Measurements from ENCODE around the gene NFIX.
"Not testable (repeated sequence)": the region's sequence is repeated elsewhere in the genome, so short reads cannot be mapped to it uniquely, and the experiment has no call there.

Gene NFIX

GRCh38 chr19:12994701-12995595 is at the start of gene NFIX:
Gene NFIX (plus strand): TSS chr19:12995475. CDS start chr19:12995838, 363 bp downstream.
- no peak for DNase-seq

GRCh38 chr19:12945479-12946091 is 49.7 kb upstream of the NFIX start, which contains the start of gene RAD23A:
Gene RAD23A (plus strand): TSS chr19:12945862. CDS start chr19:12945949, 87 bp downstream.
- DNase-seq, result peak; percentile 94

DNA sequence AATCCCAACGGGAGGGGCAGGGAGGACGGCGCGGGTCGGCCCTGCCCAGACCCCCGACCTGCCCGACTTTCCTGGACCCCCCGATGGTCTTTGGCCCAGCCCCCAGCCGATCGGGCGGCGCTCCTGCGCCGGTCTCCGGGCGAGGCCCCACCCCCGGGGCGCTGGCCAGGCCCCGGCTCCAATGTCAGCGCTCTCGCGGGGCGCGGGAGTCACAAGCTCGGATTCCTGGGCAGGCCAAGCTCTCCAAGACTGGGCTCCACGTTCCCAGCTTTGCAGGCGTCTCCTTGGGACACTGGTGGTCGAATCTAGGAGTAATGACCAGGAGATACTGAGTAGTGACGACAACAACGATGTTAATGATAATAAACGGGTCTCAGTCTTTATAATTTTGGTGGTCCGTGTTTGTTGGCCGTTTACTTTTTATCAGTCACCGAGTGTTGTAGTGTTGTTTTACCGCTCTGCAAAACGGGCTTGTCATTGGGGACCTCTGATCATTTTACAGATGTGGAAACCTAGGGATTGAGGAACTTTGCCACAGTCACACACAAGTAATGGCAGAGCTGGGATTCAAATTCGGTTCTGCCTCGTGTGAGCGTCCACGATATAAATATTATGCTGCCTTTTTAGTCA is 49.1 kb upstream of the NFIX start:
- peak; percentile 4 for DNase-seq

DNA sequence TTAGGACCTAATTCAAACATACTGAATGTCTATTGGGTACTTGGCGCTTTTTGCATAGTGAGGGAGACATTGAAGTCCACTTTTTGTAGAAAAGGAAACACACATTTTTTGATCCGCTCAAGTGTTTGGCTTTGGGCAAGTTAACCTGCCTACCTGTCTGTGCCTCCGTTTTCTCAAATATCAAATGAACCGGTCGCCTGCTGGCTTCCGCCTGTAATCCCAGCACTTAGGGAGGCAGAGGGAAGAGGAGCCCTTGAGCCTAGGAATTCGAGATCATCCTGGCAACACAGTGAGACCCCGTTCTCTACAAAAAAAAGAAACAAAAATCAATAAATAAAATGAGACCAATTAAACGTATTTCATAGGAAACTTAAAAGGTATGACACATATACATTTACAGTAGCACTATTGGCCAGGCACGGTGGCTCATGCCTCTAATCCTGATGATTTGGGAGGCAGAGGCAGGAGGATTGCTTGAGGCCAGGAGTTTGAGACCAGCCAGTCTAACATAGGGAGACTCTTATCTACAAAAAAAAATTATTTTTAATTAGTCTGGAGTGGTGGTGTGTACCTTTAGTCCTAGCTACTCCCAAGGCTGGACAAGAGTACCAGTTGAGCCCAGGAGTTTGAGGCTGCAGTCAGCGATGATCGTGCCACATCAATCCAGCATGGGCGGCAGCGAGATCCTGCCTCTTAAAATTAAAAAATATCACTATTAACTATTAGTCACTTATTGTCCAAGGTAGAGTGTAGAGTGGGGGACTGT is 48.4 kb upstream of the NFIX start:
- DNase-seq, result no peak

GRCh38 chr19:12947702-12948611 is 47.3 kb upstream of the NFIX start:
- DNase-seq, result no peak

DNA sequence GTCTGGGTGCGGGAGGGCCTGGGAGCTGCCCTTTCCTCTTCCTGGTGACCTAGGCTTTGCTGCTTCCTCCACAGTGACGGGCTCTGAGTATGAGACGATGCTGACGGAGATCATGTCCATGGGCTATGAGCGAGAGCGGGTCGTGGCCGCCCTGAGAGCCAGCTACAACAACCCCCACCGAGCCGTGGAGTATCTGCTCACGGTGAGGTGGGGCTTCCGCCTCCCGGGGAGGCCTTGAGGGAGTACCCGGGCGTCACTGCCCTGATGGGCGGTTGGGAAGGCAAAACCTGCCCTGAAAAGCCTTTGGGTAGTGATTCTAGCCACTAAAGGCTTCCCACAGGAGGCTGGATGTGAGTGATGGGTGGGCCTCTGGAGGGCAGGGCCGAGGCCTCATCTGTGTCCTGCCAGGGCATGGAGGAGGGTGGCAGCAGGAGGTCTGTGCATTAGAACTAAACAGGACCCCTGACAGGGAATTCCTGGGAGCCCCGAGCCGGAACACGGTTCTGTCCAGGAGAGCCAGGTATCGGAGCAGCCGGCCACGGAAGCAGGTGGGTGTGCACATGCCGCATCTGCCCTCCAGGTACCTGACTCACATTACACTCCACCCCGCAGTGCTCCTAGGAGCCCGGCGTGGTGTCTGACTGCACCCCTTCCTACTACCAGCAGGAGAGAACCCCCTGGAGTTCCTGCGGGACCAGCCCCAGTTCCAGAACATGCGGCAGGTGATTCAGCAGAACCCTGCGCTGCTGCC is 46.5 kb upstream of the NFIX start:
- no peak for DNase-seq

DNA sequence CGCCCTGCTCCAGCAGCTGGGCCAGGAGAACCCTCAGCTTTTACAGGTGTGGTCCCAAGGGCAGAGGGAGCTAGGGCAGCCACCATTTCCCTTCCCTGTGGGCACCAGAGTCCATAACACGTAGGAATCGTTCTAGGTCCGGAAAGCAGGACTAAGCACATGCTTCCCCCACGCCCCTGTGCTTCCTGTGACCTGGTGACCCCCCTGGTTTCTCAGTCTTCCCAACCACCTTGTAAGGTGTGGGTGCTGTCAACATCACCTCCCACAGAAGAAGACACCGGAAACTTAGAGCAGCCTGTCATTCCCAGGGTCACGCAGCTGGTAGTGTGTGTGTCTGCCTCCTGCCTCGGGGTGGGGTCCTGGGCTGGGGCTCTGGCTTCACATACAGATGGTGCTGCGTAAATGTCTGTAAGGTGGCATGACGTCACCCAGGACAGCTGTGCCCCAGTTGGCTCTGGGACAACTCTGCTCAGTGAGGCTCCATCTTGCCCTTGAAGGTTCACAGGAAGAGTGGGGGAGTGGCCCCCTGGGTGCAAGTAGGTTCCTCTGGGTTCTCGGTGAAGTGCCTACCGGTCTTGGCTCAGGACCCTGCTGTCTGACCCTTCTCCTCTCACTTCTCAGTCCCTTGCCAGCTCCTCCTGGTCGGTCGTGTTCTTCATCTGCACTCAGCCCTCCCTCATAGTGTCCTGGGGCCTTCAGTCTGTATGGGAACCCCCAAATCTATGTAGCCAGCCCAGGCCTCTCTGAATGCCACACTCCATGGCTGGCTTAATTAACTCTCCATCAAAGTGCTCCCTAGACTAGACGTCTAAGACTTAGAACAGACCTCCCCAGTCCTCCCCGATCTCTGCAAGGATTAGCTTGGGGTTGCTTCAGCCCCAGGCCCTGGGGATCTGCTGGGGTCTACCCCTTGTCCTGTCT is 45.7 kb upstream of the NFIX start:
- DNase-seq, result no peak

DNA sequence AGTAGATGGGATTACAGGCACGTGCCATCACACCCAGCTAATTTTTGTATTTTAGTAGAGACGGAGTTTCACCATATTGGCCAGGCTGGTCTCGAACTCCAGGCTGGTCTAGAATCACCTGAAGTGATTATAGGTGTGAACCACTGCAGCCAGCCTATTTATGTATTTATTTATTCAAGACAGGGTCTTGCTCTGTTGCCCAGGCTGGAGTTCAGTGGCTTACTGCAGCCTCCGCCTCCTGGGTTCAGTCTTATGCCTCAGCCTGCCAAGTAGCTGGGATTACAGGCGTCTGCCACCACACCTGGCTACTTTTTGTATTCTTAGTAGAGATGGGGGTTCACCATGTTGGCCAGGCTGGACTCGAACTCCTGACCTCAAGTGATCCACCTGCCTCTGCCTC is 43.2 kb upstream of the NFIX start:
- DNase-seq, result not testable (repeated sequence)

- DNase-seq, result no peak
These were observed 42.7 kb upstream of the NFIX start for GRCh38 chr19:12952488-12953137.

- DNase-seq, result no peak
These were observed 42.0 kb upstream of the NFIX start for GRCh38 chr19:12953138-12953798.

DNA sequence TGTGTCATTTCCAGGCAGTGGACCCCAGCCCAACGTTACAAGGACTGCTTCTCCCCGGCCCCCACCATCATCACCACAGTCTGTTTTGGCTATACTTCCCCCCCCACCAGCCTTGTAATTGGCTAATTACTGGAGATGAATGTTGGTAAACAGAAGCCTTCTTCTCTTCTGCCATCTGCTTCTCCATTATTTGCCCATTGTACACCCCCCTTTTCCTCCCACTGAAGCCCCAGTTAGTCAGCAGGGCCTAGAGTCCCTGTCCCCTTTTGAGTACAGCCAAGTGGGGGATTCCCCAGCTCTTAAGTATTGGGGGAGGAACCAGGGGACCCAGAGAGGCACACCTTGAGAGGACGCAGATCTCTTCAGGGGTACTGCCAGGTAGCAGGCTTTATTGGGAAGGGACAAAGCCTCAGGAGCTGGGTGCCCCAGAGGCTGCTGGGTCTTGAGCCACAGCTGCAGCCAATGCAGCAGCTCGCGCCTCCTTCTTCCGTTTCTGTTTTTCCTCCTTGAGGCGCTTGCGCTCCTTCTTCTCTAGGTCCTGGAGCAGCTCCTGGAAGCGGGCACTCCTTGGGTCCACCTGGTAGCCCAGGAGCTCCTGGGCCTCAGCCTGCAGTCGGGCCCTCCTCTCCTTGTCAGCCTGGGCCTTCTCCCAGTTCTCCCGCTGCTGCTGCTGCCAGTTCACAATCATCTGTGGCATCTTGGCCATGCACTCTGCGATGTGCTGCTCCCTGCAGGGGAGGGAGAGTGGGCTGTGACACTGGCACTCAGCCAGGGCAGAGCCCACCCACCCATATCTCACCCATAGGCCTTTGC is 41.3 kb upstream of the NFIX start:
- DNase-seq, result no peak

DNA sequence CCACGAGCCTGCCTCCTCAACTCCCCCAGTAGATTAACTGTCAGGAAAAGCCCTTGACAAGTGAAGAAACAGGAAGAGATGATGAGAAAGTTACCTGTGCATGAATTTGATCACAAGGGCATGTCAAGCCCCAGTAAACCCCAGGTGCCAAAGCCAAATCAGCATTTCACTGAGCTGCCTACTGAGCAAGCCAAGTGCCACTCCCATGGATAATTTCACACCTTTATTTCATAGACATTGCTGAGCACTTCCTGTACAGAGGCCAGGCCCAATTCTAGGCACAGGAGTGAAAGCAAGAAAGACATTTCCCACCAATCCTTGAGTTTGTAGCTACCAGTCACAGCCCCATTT is 40.7 kb upstream of the NFIX start:
- no peak for DNase-seq

DNA sequence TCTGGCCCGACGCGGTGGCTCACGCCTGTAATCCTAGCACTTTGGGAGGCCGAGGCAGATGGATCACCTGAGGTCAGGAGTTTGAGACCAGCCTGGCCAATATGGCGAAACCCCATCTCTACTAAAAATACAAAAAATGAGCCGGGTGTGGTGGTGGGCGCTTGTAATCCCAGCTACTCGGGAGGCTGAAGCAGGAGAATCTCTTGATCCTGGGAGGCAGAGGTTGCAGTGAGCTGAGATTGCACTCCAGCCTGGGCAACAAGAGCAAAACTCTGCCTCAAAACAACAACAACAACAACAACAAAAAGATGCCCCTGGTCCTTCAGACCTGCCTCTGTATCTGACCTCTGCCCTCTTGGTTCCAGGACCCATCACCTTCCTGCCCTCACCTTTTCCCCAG is 39.7 kb upstream of the NFIX start:
- DNase-seq, result not testable (repeated sequence)

- no peak for DNase-seq
These were observed 39.3 kb upstream of the NFIX start for GRCh38 chr19:12955996-12956395.

GRCh38 chr19:12956446-12957388 is 38.6 kb upstream of the NFIX start, which contains the start of gene GADD45GIP1:
Gene GADD45GIP1 (minus strand): TSS chr19:12957223. CDS start chr19:12957212, 11 bp downstream.
- DNase-seq, result peak; percentile 39

- not testable (repeated sequence) for DNase-seq
These were observed 37.8 kb upstream of the NFIX start for GRCh38 chr19:12957389-12957952.

Data from DMS153 (cell line).